Measurements from ENCODE around the gene ESF1. TPM values are rescaled to one million over a fixed set of nuclear protein-coding genes. Genes with fewer than 3 reads are reported as not detected.

The ESF1 gene
- total RNA-seq, 4 donors from 2014 or later: 12.8 to 16.2 (median 14.6) TPM

GRCh38 chr20:13715171-13715570 lies 69.5 kb downstream of the ESF1 start:
- Histone ChIP-seq H3K27ac (no peak overlapping the region), H3K4me1 (no peaks in the 10 kb centered on the region), H3K27me3 (no peaks in the 10 kb centered on the region), H3K4me3 (no peak overlapping the region), H3K9me3 (peaks cover 0 to 8% (median 0%) of the 10 kb centered on the region in 3 donors), H3K36me3 (peaks cover 0 to 55% of the 10 kb centered on the region in 2 donors)
- no peak for TF ChIP-seq POLR2A (IDR thresholded peaks at IDR 0.05)
- TF ChIP-seq POLR2AphosphoS5 (IDR thresholded peaks at IDR 0.05): no peak
- TF ChIP-seq CTCF (IDR thresholded peaks at IDR 0.05): no peak
- no peak for TF ChIP-seq EP300 (IDR thresholded peaks at IDR 0.05)
- 90 to 98% methylated on average over 3 of the region's 3 CpGs for WGBS, 2 donors (ENCODE audit: low coverage in 1 of 2)
- ATAC-seq: no peak

- H3K4me3 ChIP-seq: no peak overlapping the region
- H3K9me3 ChIP-seq: peaks cover 0 to 8% (median 0%) of the 10 kb centered on the region in 3 donors
- H3K36me3 ChIP-seq: peaks cover 0 to 10% of the 10 kb centered on the region in 2 donors
- no peak overlapping the region for H3K27ac ChIP-seq
- no peaks in the 10 kb centered on the region for H3K4me1 ChIP-seq
- WGBS, 2 donors (ENCODE audit: low coverage in 1 of 2): 80 to 87% methylated on average over 1 of the region's 1 CpG
- no peaks in the 10 kb centered on the region for H3K27me3 ChIP-seq
- no peak for ATAC-seq
- TF ChIP-seq CTCF (IDR thresholded peaks at IDR 0.05) (no peak), POLR2A (IDR thresholded peaks at IDR 0.05) (no peak), POLR2AphosphoS5 (IDR thresholded peaks at IDR 0.05) (no peak), EP300 (IDR thresholded peaks at IDR 0.05) (no peak)
Observed at GRCh38 chr20:13708234-13708633, 76.5 kb downstream of the ESF1 start.

- Histone ChIP-seq H3K4me3 (no peak overlapping the region), H3K4me1 (no peaks in the 10 kb centered on the region), H3K27me3 (no peaks in the 10 kb centered on the region), H3K36me3 (no peaks in the 10 kb centered on the region), H3K27ac (no peak overlapping the region), H3K9me3 (no peaks in the 10 kb centered on the region)
- no peak for TF ChIP-seq POLR2A (IDR thresholded peaks at IDR 0.05)
- TF ChIP-seq CTCF (IDR thresholded peaks at IDR 0.05): no peak
- no peak for TF ChIP-seq POLR2AphosphoS5 (IDR thresholded peaks at IDR 0.05)
- no peak for TF ChIP-seq EP300 (IDR thresholded peaks at IDR 0.05)
- WGBS, 2 donors (ENCODE audit: low coverage in 1 of 2): 66 to 72% methylated on average over 9 of the region's 9 CpGs
- ATAC-seq: no peak
Observed at GRCh38 chr20:13703265-13703664, 81.5 kb downstream of the ESF1 start.

- no peak for ATAC-seq
- H3K27ac ChIP-seq: no peak overlapping the region
- H3K9me3 ChIP-seq: no peaks in the 10 kb centered on the region
- no peak overlapping the region for H3K4me3 ChIP-seq
- H3K27me3 ChIP-seq: no peaks in the 10 kb centered on the region
- no peaks in the 10 kb centered on the region for H3K36me3 ChIP-seq
- no peaks in the 10 kb centered on the region for H3K4me1 ChIP-seq
- no peak for TF ChIP-seq EP300 (IDR thresholded peaks at IDR 0.05)
- TF ChIP-seq CTCF (IDR thresholded peaks at IDR 0.05): no peak
- TF ChIP-seq POLR2A (IDR thresholded peaks at IDR 0.05): no peak
- no peak for TF ChIP-seq POLR2AphosphoS5 (IDR thresholded peaks at IDR 0.05)
Observed at GRCh38 chr20:13701486-13701885, 83.2 kb downstream of the ESF1 start.

GRCh38 chr20:13700761-13701160 lies 84.0 kb downstream of the ESF1 start:
- Histone ChIP-seq H3K27me3 (no peaks in the 10 kb centered on the region), H3K4me3 (no peak overlapping the region), H3K27ac (no peak overlapping the region), H3K4me1 (no peaks in the 10 kb centered on the region), H3K9me3 (no peaks in the 10 kb centered on the region), H3K36me3 (no peaks in the 10 kb centered on the region)
- TF ChIP-seq EP300 (IDR thresholded peaks at IDR 0.05): no peak
- TF ChIP-seq CTCF (IDR thresholded peaks at IDR 0.05): no peak
- no peak for TF ChIP-seq POLR2A (IDR thresholded peaks at IDR 0.05)
- TF ChIP-seq POLR2AphosphoS5 (IDR thresholded peaks at IDR 0.05): no peak
- no peak for ATAC-seq
